Measurements from ENCODE around the gene NEDD4.

GRCh38 chr15:55784286-55784685 is 209.1 kb downstream of the NEDD4 start:
- no peak for TF ChIP-seq CTCF (optimal IDR thresholded peaks at IDR 0.05 in 1 of 3, IDR thresholded peaks at IDR 0.05 in 1 of 3, conservative IDR thresholded peaks at IDR 0.05 in 1 of 3; ENCODE audit: extremely low read depth in 1 of 3, insufficient read depth in 2 of 3, low read length in 3 of 3)
- TF ChIP-seq EZH2 (IDR thresholded peaks at IDR 0.05; ENCODE audit: low read length): no peak

Measured in keratinocyte (primary cell).